GM19395 (cell line): Measurements from ENCODE around the gene GALNT17.
"Not testable (repeated sequence)": the region's sequence is repeated elsewhere in the genome, so short reads cannot be mapped to it uniquely, and the experiment has no call there.

Experiments used
- ATAC-seq: cut with Tn5 transposase; IDR thresholded peaks from one replicate; pipeline ENCODE4 v1.9.1; 2021; ENCODE audit warnings: mild to moderate bottlenecking, moderate library complexity; ENCODE audit not compliant: unreplicated experiment

Gene GALNT17

GRCh38 chr7:71541707-71542353 lies 409.9 kb downstream of the GALNT17 start:
- no peak for ATAC-seq

GRCh38 chr7:71543396-71543795 lies 411.5 kb downstream of the GALNT17 start:
- no peak for ATAC-seq

- no peak for ATAC-seq
These were observed 412.9 kb downstream of the GALNT17 start for GRCh38 chr7:71544816-71545215.

GRCh38 chr7:71547426-71547825 lies 415.5 kb downstream of the GALNT17 start:
- ATAC-seq, result no peak

- ATAC-seq, result no peak
These were observed 416.8 kb downstream of the GALNT17 start for GRCh38 chr7:71548746-71549145.

GRCh38 chr7:71553306-71553705 lies 421.4 kb downstream of the GALNT17 start:
- no peak for ATAC-seq

- no peak for ATAC-seq
These were observed 423.8 kb downstream of the GALNT17 start for GRCh38 chr7:71555758-71556157.

GRCh38 chr7:71558806-71559613 lies 427.1 kb downstream of the GALNT17 start:
- no peak for ATAC-seq

- no peak for ATAC-seq
These were observed 428.5 kb downstream of the GALNT17 start for GRCh38 chr7:71560354-71560995.

- no peak for ATAC-seq
These were observed 431.3 kb downstream of the GALNT17 start for GRCh38 chr7:71563276-71563675.

GRCh38 chr7:71566376-71566775 lies 434.4 kb downstream of the GALNT17 start:
- ATAC-seq, result no peak

- ATAC-seq, result no peak
These were observed 435.0 kb downstream of the GALNT17 start for GRCh38 chr7:71566991-71567390.

GRCh38 chr7:71574153-71574860 lies 442.4 kb downstream of the GALNT17 start:
- ATAC-seq, result no peak

GRCh38 chr7:71580027-71580426 lies 448.1 kb downstream of the GALNT17 start:
- no peak for ATAC-seq

GRCh38 chr7:71584256-71584655 lies 452.3 kb downstream of the GALNT17 start:
- ATAC-seq, result no peak

GRCh38 chr7:71591876-71592275 lies 459.9 kb downstream of the GALNT17 start:
- ATAC-seq, result no peak

GRCh38 chr7:71592388-71592787 lies 460.4 kb downstream of the GALNT17 start:
- ATAC-seq, result not testable (repeated sequence)

GRCh38 chr7:71594736-71595135 lies 462.8 kb downstream of the GALNT17 start:
- ATAC-seq, result no peak

- no peak for ATAC-seq
These were observed 463.2 kb downstream of the GALNT17 start for GRCh38 chr7:71595176-71595575.

GRCh38 chr7:71598553-71598952 lies 466.6 kb downstream of the GALNT17 start:
- no peak for ATAC-seq

GRCh38 chr7:71601851-71602250 lies 469.9 kb downstream of the GALNT17 start:
- ATAC-seq, result no peak
